HT1080 (cell line): ENCODE measurements around the gene TCF25. TPM values are rescaled to one million over a fixed set of nuclear protein-coding genes. Genes with fewer than 3 reads are reported as not detected.

ENCODE experiments used
- DNase-seq: peaks from one replicate; pipeline ENCODE4 v3.0.0-alpha.2; 2015; ENCODE audit warnings: low read depth
- total RNA-seq: library from RNA; depleted of rRNA; stranded (reverse); fragments of >200 nt; shearing (Covaris generic); gene quantifications from 2 replicates; pipeline ENCODE4 v1.2.3, GENCODE V29; 2014

TCF25 gene
- total RNA-seq, 1 experiment from 2014 or later: 106 TPM

DNA sequence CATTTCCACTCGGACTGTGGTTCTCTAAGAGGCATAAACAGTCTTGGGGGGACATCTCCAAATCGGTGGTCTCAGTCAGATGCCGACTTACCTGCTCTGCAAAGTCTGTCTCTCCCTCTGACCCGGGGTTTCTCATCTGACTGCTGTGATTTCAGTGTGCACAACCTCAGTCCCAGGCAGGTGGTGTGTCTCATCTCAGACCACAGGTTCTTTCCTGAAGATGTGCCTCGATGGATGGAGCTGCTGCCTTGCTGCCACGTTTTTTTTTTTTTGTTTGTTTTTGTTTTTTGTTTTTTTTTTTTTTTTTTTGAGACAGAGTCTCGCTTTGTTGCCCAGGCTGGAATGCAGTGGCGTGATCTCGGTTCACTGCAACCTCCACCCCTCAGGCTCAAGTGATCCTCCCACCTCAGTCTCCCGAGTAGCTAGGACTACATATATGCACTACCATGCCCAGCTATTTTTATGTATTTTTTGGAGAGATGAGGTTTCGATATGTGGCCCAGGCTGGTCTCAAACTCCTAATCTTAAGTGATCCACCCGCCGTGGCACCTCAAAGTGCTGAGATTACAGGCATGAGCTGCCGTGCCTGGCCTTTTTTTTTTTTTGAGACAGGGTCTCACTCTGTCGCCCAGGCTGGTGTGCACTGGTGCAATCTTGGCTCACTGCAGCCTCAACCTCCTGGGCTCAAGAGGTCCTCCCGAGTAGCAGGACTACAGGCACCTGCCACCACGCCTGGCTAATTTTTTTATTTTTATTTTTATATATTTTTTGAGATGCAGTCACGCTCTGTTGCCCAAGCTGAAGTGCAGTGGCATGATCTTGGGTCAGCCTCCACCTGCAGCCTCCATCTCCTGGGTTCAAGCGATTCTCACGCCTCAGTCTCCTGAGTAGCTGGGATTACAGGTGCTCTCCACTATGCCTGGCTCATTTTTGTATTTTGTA is 29.7 kb upstream of the TCF25 start:
- DNase-seq: no peak

DNA sequence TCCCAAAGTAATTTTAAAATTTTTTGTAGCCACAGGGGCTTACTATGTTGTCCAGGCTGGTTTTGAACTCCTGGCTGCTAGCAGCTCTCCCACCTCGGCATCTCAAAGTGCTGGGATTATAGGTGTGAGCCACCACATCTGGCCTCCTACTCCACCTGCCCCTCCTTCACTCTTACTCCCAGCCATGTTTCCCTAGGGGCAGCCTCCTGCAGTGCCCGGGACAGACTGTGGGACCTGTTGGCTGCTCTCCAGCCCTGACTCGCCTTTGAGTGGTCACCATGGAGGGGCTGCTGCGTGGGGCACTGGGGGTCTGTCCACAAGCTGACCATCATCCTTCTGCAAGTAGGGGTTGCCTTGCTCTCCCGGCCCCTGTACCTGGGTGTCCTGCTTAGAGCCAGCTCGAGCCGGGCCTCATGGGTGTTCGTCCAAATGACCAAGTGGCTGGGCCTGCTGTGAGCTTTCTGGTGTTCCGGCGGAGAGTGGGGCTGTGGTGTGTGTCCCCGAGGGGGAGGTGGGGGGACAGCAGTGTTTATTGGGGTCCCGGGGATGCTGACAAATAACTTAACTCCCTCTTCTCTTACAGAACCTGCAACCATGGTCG is 28.6 kb upstream of the TCF25 start:
- DNase-seq: no peak

DNA sequence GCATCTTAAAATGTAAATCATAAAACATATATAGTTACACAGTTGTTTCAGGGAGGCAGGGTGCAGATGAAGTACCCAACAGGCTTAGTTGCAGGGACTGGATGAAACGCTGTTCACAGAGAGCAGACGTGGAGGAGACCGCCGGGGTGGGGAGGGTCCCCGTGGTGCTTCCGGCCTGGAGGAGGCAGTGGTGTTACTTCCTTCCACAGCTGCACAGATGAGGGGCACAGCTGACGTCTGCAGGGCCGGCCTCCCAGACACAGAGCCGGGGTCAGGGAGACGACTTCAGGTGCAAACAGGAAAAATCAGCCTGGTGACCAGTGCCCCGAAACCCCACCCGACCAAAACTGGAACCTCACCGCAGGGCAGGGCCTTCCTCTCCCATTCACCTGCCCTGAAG is 28.0 kb upstream of the TCF25 start:
- DNase-seq: no peak

DNA sequence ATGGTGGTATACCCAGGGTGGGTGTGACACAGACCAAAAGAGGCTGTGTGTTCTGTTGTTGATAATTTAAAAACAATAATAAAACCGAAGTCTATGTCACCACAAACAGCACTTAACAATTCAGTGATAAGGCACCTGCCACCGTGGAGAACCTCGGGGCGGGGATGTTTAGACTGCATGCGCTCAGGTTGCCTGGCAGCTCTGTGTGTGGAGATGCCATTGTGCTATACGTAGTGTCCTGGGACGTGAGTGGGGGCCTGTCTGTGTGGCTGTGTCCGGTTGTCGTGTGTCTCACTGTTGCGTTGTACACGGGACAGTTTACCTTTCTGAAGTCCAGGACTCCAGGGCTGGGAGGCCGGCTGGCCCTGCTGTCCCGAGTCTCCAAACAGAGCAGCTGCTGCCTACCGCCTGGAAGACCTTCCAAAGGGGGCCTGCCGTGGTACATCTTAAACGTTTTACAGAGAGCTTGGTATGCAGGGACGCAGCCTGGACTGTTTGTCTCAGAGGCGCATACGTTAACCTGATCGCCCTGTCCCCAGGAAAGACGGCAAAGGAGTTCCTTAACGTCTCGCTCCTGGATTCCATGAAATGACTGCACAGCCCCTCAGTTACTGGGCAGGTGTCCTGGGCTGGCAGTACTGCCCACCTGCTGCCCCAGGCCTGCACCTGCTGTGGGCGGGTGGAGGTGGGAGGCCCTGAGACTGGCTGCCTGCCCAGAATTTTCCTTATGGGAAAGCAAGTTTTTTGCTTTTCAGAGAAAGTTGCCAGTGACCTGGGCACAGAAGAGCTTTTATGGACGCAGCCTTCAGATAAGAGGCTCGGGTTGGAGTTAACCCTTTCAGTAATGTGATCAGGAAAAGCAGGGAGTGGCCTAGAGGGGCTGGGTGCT is 26.1 kb upstream of the TCF25 start:
- DNase-seq: no peak

DNA sequence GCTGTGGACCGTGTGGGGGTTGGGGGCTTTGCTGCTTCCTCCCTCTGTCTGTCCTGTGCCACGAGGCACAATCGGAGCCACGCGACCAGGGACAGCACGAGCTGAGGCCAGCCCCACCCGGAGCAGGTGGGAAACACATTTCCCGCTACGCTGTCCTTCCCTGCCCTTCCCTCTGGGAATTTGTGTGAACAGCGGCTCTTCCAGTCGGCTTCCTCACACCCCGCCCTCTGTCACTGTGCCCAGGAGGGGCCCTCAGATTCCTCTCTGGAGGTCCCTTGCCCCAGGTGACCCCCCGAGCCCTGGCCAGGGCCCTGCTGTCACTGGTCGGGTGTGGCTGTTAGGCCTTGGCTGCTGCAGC is 25.5 kb upstream of the TCF25 start:
- DNase-seq: no peak

DNA sequence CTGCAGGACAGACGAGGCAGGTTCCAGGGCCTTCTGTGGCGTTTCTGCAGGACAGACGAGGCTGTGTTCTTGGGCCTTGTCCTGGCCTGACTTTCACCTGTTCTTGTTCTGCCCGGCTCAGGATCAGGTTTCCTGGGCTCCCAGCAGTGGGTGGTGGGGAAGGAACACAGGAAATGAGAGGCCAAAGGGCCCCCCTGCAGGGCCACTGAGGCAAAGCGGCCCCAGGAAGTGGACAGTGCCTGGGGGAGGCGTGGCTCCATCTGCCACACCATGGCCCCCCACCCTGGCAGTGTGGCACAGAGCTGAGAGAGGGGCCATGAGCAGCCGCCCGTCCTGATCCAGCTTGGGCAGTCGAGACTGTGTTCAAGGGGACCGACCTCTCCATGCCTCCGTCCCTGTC is 24.4 kb upstream of the TCF25 start:
- no peak for DNase-seq

DNA sequence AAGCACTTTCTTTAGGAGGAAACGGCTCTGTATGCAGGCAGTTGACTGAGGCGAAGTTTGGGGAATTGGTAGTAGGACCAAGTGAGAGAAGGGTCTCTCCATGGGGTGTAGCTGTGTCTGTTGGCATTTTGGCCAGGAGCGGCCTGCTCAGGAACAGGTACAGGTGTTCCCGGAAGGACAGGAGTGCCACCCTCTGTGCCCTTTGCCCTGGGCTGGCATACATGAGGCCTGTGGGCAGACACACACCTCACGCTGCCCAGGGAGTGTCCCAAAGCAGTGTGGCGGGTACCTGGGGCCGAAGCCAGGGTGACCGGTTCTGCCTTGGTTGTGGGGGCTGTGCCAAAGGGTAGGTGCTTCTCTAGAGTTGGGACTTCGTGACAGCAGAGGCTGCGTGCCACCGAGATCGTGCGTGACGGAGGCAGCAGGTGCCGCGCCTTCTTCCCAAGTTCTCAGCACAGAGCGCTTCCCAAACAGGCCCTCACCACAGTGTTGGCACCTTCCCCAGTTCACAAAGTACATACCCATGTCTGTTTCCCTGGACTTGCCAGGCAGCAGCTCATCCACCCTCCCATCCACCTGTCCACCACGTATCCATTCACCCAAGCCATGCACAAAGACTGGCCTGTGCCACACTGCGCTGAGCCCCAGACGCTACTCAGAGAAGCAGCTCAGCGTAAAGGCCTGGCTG is 19.9 kb upstream of the TCF25 start:
- no peak for DNase-seq

DNA sequence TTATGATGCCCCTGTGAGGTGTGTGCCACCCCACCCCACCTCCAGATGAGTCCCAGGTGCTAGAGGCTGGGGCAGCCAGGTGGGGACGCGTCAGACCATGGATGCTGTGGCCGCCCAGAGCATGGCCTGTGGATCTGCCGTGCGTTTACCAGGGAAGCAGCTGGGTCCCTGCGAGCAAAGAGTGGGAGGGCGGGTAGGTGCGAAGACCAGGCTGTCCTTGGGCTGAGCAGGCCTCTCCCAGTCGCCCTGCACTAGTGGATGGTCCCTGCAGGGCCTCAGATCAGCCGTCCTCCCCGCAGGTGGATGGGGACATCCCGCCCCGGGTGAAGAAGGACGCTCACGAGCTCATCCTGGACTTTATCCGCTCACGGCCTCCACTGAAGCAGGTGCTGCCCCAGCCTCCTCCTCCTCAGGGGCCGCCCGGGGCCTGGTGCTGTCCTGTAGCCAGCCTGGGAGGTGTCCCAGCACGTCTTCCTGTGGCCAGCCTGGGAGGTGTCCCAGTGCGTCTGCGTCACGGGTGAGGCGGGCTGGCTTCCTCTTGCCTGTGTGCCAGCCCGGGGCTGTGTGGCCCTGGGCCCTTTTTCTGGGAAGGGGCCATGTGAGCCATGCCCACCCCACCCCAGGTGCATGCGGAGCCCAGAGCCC is 18.0 kb upstream of the TCF25 start:
- DNase-seq: no peak

DNA sequence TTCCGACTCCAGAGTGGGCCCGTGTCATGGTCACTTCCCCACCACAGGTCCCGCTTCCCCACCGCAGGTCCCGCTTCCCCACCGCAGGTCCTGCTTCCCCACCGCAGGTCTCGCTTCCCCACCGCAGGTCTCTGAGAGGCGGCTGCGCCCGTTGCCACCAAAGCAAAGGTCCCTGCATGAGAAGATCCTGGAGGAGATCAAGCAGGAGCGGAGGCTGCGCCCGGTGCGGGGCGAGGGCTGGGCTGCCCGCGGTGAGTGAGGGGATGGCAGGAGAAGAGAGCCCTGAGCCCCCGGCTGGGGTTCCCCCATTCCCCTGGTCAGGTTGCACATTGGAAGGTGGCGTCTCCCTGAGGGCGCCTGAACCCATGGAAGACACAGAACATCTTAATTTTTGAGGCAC is 17.4 kb upstream of the TCF25 start:
- DNase-seq: no peak

DNA sequence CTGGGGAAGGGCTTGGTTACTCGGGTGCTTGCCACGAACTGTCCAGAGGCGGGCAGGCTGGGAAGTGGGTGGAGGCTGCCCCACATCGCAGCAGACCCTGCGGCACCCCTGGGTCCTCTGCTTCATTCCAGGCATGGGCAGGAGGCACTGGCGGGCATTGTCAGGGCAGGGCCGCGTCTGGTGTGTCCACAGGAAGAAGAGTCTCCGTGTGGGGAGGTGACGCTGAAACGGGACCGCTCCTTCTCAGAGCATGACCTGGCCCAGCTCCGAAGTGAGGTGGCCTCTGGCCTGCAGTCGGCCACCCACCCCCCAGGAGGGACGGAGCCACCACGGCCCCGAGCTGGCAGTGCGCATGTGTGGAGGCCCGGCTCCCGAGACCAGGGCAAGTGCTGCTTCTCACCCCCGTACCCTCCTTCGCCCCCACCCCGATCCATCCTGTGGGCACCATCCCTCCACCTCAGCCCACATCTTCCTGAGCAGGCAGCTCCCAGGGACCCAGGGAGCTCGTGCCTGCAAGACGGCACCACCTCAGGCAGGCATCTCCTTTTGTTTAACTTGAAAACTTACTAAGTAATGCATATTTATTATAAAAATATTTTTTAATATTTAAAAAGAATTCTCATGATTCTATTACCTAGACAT is 14.3 kb upstream of the TCF25 start:
- DNase-seq: no peak

DNA sequence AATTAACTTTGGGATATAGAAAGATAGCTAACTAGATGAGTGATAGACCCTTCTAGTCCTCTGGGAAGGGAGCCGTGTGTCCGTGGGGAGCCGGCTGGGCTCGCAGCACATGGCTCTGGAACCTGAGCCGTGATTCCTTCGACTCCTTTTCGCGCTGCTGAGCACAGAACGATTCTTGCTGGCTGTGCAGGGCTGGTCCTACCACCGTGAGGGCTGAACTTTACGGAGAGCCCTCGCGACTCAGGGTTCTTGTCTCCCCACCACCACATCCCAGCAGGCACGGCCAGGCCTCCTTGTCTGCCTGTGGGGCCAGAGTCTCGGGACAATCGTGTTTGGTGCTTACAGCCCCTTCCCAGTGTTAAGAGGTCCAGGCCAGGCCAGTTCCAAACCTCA is 13.8 kb upstream of the TCF25 start:
- no peak for DNase-seq

DNA sequence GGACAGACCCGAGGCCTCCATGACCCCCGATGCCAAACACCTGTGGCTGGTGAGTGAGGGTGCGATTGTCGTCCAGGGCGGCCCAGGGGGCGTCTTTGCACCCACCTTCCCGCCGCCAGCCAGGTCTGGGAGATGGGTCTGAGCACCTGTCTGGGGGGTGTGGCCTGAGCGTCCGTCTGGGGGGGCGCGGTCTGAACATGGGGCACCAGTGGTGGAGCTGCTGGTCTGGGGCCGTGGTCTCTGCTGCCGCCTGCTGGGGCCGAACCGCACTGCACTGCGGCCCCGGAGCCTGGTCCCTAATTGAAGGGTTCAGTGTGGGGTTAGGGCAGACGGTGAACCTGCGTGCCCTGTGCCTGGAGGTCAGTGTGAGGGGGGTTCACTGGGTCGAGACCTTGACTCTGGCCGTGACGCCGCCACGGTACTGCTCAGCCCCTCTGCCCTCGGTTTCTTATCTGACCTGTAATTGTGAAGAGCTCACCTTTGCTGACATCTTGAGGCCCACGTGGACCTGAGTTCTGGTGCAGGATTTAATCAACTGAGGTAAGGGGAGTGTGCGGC is 12.6 kb upstream of the TCF25 start:
- peak; percentile 43 for DNase-seq

DNA sequence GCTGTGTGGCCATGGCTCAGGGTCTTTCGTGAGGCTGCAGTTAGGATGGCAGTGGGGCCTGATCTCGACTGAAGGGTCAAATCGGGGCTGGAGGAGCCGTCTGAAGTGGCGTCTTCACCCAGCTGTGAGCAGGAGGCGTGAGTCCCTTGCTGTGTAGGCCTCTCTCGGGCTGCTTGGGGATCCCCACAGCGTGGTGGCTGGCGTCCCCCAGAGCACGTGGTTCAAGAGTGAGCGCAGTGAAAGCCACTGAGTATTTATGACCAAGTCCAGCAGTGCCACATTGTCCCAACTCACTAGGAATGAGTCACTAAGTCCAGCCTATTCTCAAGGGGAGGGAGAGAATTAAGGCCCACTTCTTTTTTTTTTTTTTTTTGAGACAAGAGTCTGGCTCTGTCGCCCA is 11.7 kb upstream of the TCF25 start:
- DNase-seq: no peak

DNA sequence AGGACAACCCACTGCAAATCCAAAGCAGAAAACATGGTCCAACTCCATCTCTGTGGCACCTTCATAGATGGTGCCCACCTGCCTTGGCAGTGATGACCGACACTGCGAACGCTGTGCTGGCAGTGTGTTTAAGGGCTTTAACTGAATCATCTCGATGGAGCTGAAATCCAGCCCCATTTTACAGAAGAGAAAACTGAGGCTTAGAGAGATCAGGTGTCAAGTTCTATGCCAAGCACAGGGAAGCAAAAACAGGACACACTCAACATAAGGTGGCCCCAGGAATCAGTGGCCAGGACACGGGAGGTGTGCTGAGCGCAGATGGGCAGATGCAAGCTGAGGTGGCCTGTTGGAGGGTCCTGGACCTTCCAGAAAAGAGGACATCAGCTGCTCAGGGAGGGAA is 10.7 kb upstream of the TCF25 start:
- no peak for DNase-seq

DNA sequence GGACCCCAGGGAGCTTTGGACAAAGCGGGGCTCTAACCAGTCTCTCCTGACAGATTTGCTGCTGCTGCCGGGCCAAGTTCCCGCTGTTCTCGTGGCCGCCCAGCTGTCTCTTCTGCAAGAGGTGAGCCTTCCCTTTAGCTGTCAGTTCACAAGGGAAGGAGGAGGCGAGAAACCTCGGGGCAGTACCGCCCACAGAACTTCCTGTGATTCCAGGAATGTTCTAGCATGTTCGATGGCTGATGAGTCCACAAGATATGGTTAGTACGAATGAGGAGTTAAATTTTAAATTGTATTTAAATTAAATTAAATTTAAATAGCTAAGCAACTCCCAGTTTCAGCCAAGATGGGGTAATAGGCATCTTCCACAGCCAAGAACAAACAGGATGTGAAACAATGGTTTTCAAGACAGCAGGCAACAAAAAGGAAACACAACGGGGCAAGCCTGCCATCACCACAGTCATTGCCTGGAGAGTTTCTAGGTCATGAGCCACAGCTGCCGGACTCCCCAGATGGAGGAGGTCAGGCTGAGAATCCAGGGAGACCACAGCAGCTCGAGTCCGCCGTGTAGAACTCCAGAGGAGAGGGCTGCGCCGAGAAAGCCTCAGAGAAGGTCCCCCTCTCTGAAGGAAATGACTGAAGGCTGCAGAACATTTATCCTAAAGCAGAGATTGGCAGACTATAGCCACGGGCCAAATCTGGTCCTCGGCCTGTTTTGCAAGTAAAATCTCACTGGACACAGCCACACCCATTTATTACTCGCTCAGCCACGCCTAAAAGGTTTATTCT is 9.5 kb upstream of the TCF25 start:
- DNase-seq: no peak

DNA sequence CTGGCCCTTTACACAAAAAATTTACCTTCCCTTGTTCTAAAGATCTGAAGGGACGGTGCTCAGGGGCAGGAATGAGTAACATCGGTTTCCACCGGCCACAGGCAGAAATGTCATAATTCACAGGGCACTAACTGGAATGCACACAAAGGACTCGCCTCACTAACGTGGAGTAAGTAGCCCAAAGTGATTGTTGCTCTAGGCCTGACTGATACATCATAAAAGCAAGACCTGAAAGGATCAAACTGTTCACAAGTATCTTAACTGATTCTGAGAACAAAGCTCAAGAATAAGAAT is 8.9 kb upstream of the TCF25 start:
- DNase-seq: peak; percentile 25

DNA sequence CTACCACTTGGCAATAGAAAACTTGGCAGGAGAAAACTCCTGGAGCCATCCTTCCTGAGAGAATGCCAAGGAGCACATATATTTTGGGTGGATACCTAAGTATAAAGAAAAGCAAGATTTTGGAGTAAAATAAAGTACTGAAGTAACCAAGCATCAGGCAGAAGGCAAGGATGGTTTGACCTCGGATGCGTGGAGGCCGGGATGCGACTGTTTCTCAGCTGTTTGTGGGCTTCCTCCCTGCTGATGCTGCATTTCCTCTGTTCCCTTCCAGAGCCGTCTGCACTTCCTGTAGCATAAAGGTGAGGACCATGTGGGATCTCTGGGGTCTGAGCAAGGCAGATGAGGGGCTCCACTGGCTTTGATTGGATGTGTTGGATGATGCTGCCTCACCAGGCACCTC is 5.5 kb upstream of the TCF25 start:
- DNase-seq: no peak

DNA sequence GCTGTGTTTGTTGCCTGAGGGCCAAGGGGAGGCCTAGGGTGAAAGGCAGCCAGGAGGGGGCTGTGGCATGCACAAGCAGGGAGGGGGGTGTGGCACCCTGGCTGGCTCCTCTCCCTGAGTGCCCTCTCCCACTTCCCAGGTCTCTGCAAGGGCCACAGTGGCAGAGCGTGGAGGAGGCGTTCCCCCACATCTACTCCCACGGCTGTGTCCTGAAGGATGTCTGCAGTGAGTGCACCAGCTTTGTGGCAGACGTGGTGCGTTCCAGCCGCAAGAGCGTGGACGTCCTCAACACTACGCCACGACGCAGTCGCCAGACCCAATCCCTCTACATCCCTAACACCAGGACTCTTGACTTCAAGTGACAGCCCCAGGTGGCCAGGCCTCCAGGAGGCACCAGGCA is 3.5 kb upstream of the TCF25 start:
- no peak for DNase-seq

DNA sequence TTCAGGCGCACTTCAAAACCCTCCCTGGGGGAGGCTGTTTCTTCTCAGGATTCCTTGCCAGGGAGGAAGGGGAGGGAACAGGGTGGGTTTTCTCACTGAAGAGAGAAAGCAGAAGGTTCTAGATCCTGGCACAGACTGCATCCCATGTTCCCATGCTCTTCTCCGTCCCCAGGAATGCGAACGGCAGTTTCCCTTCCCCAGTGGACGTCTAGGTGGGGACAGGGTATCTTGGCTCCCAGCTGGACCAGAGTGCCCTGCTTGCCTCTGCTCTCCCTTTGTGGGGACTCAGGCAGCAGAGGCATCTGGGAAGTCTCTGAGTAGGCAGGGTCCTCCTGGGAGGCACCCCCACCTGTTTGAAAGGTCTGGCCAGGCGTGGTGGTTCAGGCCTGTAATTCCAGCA is 3.0 kb upstream of the TCF25 start:
- DNase-seq: no peak

DNA sequence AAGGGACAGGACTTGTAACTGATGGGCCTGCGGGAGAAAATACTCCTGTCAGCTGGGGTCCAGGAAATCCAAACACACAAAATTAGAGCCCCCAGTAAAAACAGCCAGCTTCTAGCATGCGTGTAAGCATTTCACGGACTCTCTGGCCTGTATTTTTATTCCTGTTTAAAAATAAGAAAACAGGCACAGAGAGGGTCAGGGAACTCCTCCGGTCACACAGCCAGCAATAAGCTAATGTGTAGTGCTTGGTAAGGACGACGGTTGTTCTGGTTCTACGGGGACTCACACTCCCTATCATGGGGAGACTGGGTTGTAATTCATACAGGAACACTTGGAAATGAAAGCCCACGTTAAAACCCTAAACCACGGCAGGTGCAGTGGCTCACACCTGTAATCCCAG is 1.5 kb upstream of the TCF25 start:
- no peak for DNase-seq
